Spleen (tissue), 7 donors: Measurements from ENCODE around the gene CD200.

Source experiments
- POLR2A ChIP-seq, 3 donors: fragments of 450-650 bp; IDR thresholded peaks; one replicate each; pipeline ENCODE4 v1.5.1; 2017; ENCODE audit warnings: antibody characterized with exemption in 3 of 3, mild to moderate bottlenecking in 1 of 3
- POLR2AphosphoS5 ChIP-seq, 3 donors: sonication (generic); formaldehyde crosslinking; IDR thresholded peaks; one replicate each; pipeline ENCODE4 v1.5.1; 2017; ENCODE audit warnings: antibody characterized with exemption in 3 of 3
- TF ChIP-seq, protein P1 (sequence below), 11 experiments: fragments of 200-600 bp in 7 of 11; fragments of 450-650 bp in 4 of 11; sonication (generic) in 4 of 11; IDR thresholded peaks in 8 of 11; conservative IDR thresholded peaks in 3 of 11; 1 replicate in 7 of 11; 2 replicates in 4 of 11; pipeline versions ENCODE4 v1.4.0 to v1.8.0; 2016 to 2021; ENCODE audit warnings: antibody characterized with exemption in 11 of 11, inconsistent platforms in 4 of 11, mild to moderate bottlenecking in 1 of 11
- donor health status: DM: no; HTN: no; CAD: no; lungs with moderate emphysema.
- donor health status: DM: no; HTN: no; CAD: no.
- donor health status: DM: no; HTN: no; CAD: no.

GRCh38 chr3:112364291-112364690 is 31.3 kb downstream of the CD200 start:
- TF ChIP-seq, protein P1, sequence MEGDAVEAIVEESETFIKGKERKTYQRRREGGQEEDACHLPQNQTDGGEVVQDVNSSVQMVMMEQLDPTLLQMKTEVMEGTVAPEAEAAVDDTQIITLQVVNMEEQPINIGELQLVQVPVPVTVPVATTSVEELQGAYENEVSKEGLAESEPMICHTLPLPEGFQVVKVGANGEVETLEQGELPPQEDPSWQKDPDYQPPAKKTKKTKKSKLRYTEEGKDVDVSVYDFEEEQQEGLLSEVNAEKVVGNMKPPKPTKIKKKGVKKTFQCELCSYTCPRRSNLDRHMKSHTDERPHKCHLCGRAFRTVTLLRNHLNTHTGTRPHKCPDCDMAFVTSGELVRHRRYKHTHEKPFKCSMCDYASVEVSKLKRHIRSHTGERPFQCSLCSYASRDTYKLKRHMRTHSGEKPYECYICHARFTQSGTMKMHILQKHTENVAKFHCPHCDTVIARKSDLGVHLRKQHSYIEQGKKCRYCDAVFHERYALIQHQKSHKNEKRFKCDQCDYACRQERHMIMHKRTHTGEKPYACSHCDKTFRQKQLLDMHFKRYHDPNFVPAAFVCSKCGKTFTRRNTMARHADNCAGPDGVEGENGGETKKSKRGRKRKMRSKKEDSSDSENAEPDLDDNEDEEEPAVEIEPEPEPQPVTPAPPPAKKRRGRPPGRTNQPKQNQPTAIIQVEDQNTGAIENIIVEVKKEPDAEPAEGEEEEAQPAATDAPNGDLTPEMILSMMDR (IDR thresholded peaks at IDR 0.05 in 8 of 11, conservative IDR thresholded peaks at IDR 0.05 in 3 of 11) = no peak
- no peak for TF ChIP-seq POLR2AphosphoS5 (IDR thresholded peaks at IDR 0.05)
- TF ChIP-seq POLR2A (IDR thresholded peaks at IDR 0.05) = no peak
